ENCODE data around the gene PAX5.

GRCh38 chr9:36941441-36941840, 92.6 kb downstream of the PAX5 start:
- TF ChIP-seq POLR2A (IDR thresholded peaks at IDR 0.05), result no peak
- TF ChIP-seq CTCF (IDR thresholded peaks at IDR 0.05), result no peak

Measured in esophagus squamous epithelium (tissue), 4 donors.